ENCODE measurements around the gene MED1. TPM values are rescaled to one million over a fixed set of nuclear protein-coding genes. Genes with fewer than 3 reads are reported as not detected.

Gene MED1
- total and polyA plus RNA-seq, 9 of the 15 experiments (the other 6 are each of a cell fraction or from before 2014, with no cell fraction given) = 14.0 to 59.8 (median 46.7) TPM

DNA sequence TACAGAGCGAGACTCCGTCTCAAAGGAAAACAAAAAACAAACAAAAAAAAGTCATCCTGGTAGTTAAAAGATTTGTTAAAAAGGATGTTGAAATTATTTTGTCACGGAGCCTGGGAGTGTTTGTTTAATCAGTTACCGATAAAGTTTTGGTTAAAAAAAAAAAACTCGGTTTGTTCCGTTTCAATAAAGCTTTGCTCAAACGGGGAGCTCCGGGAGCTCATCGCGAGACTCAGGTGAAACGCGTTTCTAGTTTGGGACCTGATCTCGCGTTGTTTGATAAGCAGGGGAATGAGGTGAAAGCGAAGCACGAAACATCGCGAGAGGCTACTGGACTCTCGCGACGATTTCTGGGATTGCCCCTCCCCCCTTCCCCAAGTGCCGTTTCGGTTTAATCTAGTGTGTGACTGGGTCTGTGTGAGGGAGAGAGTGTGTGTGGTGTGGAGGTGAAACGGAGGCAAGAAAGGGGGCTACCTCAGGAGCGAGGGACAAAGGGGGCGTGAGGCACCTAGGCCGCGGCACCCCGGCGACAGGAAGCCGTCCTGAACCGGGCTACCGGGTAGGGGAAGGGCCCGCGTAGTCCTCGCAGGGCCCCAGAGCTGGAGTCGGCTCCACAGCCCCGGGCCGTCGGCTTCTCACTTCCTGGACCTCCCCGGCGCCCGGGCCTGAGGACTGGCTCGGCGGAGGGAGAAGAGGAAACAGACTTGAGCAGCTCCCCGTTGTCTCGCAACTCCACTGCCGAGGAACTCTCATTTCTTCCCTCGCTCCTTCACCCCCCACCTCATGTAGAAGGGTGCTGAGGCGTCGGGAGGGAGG is 10.3 kb upstream of the MED1 start, which contains the start of gene CDK12 (continued):
- TF ChIP-seq FOXM1 (IDR thresholded peaks at IDR 0.05; ENCODE audit: low read depth) (peak; percentile 55), FOXM1 (CRISPR knock-in tag; IDR thresholded peaks at IDR 0.05; ENCODE audit: low read depth) (no peak), ZNF23 (CRISPR knock-in tag; IDR thresholded peaks at IDR 0.05) (0 out of 2 replicates have a peak, but pooled peaks have one; percentile 32), OTX1 (CRISPR knock-in tag; IDR thresholded peaks at IDR 0.05) (peak; percentile 94), ZNF41 (CRISPR knock-in tag; conservative IDR thresholded peaks at IDR 0.05) (no peak), SRSF7 (optimal IDR thresholded peaks at IDR 0.05; ENCODE audit: low read depth, low read length) (no peak), CBX3 (IDR thresholded peaks at IDR 0.05; ENCODE audit: borderline replicate concordance in 1 of 2, low read length in 2 of 2) (peak in 1 of 2 experiments; percentile 66; a peak in 2 of 3 replicates), KDM1A (IDR thresholded peaks at IDR 0.05) (0 out of 4 replicates have a peak, but pooled peaks of 1 of the 2 experiments have one; percentile 1), BDP1 (IDR thresholded peaks at IDR 0.05; ENCODE audit: insufficient read depth, insufficient read length) (no peak), XRCC3 (IDR thresholded peaks at IDR 0.05) (no peak), RNF2 (IDR thresholded peaks at IDR 0.05) (peak; percentile 27; the same call in 1 of the 2 replicates), MNT (conservative IDR thresholded peaks at IDR 0.05) (peak; percentile 77 to 80), HNRNPLL (IDR thresholded peaks at IDR 0.05; ENCODE audit: low read depth, low read length, poor library complexity, severe bottlenecking) (peak; percentile 31), NCOA1 (IDR thresholded peaks at IDR 0.05; ENCODE audit: low read depth) (peak; percentile 16; the same call in 1 of the 2 replicates), GTF2A2 (tag; IDR thresholded peaks at IDR 0.05) (no peak), PTRF (tag; IDR thresholded peaks at IDR 0.05) (no peak), CSDE1 (IDR thresholded peaks at IDR 0.05) (peak in 1 of 2 experiments; percentile 51; a peak in 1 of 4 replicates)
- TF ChIP-seq, protein P1, sequence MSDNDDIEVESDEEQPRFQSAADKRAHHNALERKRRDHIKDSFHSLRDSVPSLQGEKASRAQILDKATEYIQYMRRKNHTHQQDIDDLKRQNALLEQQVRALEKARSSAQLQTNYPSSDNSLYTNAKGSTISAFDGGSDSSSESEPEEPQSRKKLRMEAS (CRISPR knock-in tag; IDR thresholded peaks at IDR 0.05) = no peak
- TF ChIP-seq, protein P2, sequence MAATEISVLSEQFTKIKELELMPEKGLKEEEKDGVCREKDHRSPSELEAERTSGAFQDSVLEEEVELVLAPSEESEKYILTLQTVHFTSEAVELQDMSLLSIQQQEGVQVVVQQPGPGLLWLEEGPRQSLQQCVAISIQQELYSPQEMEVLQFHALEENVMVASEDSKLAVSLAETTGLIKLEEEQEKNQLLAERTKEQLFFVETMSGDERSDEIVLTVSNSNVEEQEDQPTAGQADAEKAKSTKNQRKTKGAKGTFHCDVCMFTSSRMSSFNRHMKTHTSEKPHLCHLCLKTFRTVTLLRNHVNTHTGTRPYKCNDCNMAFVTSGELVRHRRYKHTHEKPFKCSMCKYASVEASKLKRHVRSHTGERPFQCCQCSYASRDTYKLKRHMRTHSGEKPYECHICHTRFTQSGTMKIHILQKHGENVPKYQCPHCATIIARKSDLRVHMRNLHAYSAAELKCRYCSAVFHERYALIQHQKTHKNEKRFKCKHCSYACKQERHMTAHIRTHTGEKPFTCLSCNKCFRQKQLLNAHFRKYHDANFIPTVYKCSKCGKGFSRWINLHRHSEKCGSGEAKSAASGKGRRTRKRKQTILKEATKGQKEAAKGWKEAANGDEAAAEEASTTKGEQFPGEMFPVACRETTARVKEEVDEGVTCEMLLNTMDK (IDR thresholded peaks at IDR 0.05; ENCODE audit: borderline replicate concordance, insufficient read depth, low read depth, low read length, poor library complexity, severe bottlenecking) = no peak
- TF ChIP-seq, protein P3, sequence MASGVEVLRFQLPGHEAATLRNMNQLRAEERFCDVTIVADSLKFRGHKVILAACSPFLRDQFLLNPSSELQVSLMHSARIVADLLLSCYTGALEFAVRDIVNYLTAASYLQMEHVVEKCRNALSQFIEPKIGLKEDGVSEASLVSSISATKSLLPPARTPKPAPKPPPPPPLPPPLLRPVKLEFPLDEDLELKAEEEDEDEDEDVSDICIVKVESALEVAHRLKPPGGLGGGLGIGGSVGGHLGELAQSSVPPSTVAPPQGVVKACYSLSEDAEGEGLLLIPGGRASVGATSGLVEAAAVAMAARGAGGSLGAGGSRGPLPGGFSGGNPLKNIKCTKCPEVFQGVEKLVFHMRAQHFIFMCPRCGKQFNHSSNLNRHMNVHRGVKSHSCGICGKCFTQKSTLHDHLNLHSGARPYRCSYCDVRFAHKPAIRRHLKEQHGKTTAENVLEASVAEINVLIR (CRISPR knock-in tag; IDR thresholded peaks at IDR 0.05) = no peak

Measured in K562 (cell line).